ENCODE measurements around the gene SERP1. TPM values are rescaled to one million over a fixed set of nuclear protein-coding genes. Genes with fewer than 3 reads are reported as not detected.
A peak's percentile ranks its signal among the peaks of the same experiment; 100 is the strongest.

SERP1 gene
- total RNA-seq (100 to 1,000 TPM; 206 to 219 TPM), polyA plus RNA-seq (ENCODE audit: insufficient read depth, low read depth, low replicate concordance) (71.6 TPM)
- long read RNA-seq, donor 1, transcript SERP1-201 (3 exons, 3,171 nt): major isoform, 73 of 90 reads
- long read RNA-seq, donor 1, partial matches to known transcripts: 14 of 90 reads
- long read RNA-seq, donor 1, other reads (novel, unspliced or antisense): 0 of 90 reads
- long read RNA-seq, donor 2, transcript SERP1-201 (3 exons, 3,171 nt): major isoform, 56 of 64 reads
- long read RNA-seq, donor 2, partial matches to known transcripts: 6 of 64 reads
- long read RNA-seq, donor 2, other reads (novel, unspliced or antisense): 0 of 64 reads

GRCh38 chr3:150546226-150547044 is at the start of gene SERP1, which contains the start of gene EIF2A:
Gene SERP1, minus strand, starts transcription at chr3:150546496. Its CDS starts 361 bp downstream, at chr3:150546135.
Gene EIF2A, plus strand, starts transcription at chr3:150546787. Its CDS starts 16 bp downstream, at chr3:150546803.
- TF ChIP-seq CTCF (IDR thresholded peaks at IDR 0.05) (peak in 1 of 3 experiments; percentile 1), POLR2A (IDR thresholded peaks at IDR 0.05) (peak; percentile 96)
- H3K36me3 ChIP-seq (ENCODE audit: low read depth, missing control alignments): no peaks in the 10 kb centered on the region
- no peaks in the 10 kb centered on the region for H3K9me3 ChIP-seq
- peaks cover 10% of the 10 kb centered on the region for H3K4me1 ChIP-seq
- intact Hi-C loops (cut with DNase I; ENCODE audit: low total_unique reads): no loop called here
- WGBS, 2 donors: 1% methylated on average over 26 to 83 of the region's 86 CpGs
- H3K4me3 ChIP-seq: peak within 1 kb of the TSS; percentile 91 to 94
- peak within 1 kb of the TSS; percentile 98 to 99 for H3K27ac ChIP-seq
- DNase-seq: peak; percentile 98
- no peaks in the 10 kb centered on the region for H3K27me3 ChIP-seq

GRCh38 chr3:150594150-150594549 is 47.9 kb upstream of the SERP1 start:
- H3K27ac ChIP-seq: no peak overlapping the region
- no peaks in the 10 kb centered on the region for H3K4me1 ChIP-seq
- H3K9me3 ChIP-seq: no peaks in the 10 kb centered on the region
- no peaks in the 10 kb centered on the region for H3K36me3 ChIP-seq (ENCODE audit: low read depth, missing control alignments)
- no peak overlapping the region for H3K4me3 ChIP-seq
- DNase-seq: no peak
- intact Hi-C loops (cut with DNase I; ENCODE audit: low total_unique reads): no loop called here
- TF ChIP-seq POLR2A (IDR thresholded peaks at IDR 0.05) (no peak), CTCF (IDR thresholded peaks at IDR 0.05) (no peak)
- no peaks in the 10 kb centered on the region for H3K27me3 ChIP-seq
- 86 to 92% methylated on average over 4 of the region's 4 CpGs for WGBS, 2 donors

GRCh38 chr3:150589759-150590158 is 43.5 kb upstream of the SERP1 start:
- DNase-seq: no peak
- H3K36me3 ChIP-seq (ENCODE audit: low read depth, missing control alignments): no peaks in the 10 kb centered on the region
- 84 to 87% methylated on average over 6 of the region's 6 CpGs for WGBS, 2 donors
- intact Hi-C loops (cut with DNase I; ENCODE audit: low total_unique reads): no loop called here
- no peaks in the 10 kb centered on the region for H3K4me1 ChIP-seq
- H3K27me3 ChIP-seq: no peaks in the 10 kb centered on the region
- no peak overlapping the region for H3K4me3 ChIP-seq
- TF ChIP-seq POLR2A (IDR thresholded peaks at IDR 0.05) (no peak), CTCF (IDR thresholded peaks at IDR 0.05) (no peak)
- H3K27ac ChIP-seq: no peak overlapping the region
- no peaks in the 10 kb centered on the region for H3K9me3 ChIP-seq

- H3K9me3 ChIP-seq: no peaks in the 10 kb centered on the region
- H3K4me3 ChIP-seq: no peak overlapping the region
- TF ChIP-seq POLR2A (IDR thresholded peaks at IDR 0.05) (no peak), CTCF (IDR thresholded peaks at IDR 0.05) (no peak)
- WGBS, 2 donors: 61 to 72% methylated on average over 9 of the region's 9 CpGs
- H3K27ac ChIP-seq: no peak overlapping the region
- no peaks in the 10 kb centered on the region for H3K4me1 ChIP-seq
- H3K27me3 ChIP-seq: no peaks in the 10 kb centered on the region
- H3K36me3 ChIP-seq (ENCODE audit: low read depth, missing control alignments): no peaks in the 10 kb centered on the region
- no peak for DNase-seq
- intact Hi-C loops (cut with DNase I; ENCODE audit: low total_unique reads): no loop called here
Observed at GRCh38 chr3:150588027-150588830, 41.9 kb upstream of the SERP1 start.
